HG02642 (cell line): Measurements from ENCODE around the gene POU2F3.

ENCODE experiments used
- ATAC-seq: cut with Tn5 transposase; IDR thresholded peaks from one replicate; pipeline ENCODE4 v1.9.1; 2021; ENCODE audit warnings: mild to moderate bottlenecking; ENCODE audit not compliant: unreplicated experiment, poor library complexity

The POU2F3 gene

DNA sequence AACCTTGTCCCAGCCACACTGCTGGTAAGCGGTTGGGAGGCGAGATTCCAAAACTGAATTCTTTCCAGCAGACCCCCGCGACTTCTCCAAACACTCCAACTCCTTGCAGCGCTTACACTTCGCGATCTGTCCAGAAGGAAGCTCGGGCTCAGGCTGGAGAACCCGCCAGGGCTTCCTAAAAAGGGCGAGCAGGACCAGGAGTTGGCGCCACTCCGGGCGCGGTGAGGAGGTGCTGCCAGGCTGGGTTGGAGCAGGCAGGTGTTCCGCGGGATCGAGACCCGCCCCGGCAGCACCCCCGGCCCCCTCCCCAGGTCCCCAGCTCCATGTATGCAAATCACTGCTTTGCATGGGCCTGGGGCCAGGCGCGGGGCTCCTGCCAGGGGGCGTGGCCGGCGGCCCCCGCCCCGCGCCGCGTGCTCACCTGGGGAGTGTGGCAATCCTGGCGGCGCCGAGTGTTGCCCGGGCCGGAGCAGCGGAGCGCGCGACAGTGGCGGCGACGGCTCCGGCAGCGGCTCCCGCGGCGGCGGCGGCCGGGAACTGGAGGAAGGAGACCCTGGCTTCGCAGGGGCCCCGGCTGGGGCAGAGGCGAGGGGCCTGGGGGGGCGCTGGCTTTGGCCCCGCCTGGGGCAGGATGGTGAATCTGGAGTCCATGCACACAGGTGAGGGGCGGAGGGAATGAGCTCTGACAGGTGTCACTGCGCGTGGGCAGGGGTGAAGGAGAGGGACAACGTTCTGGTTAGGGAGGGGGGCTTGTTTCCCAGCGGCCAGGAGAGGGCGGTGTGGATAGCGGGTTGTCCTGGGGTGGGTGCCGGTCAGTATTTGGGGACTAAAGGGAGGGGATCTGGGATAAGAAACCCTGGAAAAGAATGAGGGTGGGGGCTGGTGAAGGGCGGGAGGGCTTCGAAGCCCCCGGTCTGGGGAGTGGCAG lies at the start of gene POU2F3:
TSS of gene POU2F3 (plus strand) at position 428 of the 928 bp plus-strand sequence. CDS start at position 632, 204 bp downstream.
- ATAC-seq, result no peak

DNA sequence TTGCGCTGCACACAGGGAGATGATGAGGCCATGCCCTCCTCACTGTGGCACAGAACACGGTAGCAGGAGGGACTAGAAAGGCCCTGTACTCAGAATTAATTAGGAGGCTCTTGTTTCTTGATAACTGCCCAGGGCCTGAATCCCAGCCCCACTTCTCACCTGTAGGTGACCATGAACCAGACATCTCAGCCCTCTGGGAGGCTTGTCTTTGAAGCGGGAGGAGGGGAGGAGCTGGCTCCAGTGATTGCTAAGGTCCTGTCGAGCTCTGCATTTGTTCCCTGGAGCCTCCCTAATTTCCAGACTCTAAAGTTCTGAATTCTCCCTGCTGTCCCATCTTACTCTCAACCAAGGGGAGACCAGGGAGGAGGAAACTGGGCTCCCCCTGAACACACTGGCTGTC lies 48.9 kb upstream of the POU2F3 start:
- ATAC-seq, result no peak

DNA sequence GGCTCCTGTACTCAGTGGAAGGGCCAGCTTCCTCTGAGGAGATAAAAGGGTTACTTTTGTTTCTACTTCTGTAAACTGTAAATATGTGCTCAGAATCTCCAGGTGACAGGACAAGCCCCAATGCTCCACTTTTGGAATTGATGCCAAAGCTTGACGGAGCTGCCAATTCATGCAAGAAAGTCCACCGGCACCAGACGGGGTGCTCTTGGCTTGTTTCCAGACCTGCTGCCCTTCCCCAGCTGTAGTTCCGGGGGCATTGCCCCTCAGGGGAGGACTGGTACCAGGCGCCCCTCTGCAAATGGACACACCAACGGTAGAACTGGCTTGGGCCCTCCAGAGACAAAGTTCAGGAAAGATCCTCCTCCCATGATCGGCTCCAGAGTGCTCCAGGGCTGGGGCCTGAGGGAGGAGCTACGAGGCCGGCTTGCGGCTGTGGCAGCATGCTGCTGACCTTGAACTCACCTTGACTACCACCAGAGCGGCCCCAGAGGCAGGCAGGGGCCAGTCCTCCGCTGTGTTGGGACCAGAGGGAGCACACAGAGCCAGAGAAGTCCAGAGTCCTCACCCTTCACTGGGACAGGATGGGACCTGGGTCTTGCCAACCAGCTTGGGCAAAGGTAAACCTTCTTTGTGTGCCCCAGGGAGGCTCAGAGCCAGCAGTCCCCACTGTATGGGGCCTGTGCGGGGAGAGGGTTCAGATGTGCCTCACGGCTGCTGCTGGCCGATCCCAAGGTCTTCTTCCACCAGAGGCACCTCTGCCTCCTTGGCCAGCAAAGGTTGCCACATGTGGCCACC lies 46.9 kb upstream of the POU2F3 start:
- ATAC-seq, result no peak

DNA sequence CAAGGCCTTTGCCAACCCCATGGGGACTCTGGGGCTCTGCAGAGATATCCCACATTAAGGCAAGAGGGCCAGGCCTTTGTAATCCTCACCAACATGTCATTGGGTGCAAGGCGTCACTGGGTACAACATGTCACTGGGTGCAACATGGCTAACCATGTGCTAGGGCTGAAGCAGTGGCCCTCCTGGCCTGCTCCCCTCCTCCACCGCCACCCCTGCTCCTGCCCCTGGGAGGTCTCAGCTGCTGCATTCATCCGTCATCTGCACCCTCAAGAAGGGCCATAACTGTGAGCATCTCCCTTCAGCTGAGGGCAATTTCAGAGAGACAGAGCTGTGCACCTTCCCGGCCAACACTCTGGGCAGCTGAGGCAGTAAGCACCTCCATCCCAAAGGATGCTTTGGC lies 45.8 kb upstream of the POU2F3 start:
- ATAC-seq, result no peak

- ATAC-seq, result no peak
Measured at GRCh38 chr11:120195601-120196320, 44.2 kb upstream of the POU2F3 start.

GRCh38 chr11:120196826-120197225 lies 43.1 kb upstream of the POU2F3 start:
- ATAC-seq, result no peak

- ATAC-seq, result no peak
Measured at GRCh38 chr11:120197251-120197891, 42.6 kb upstream of the POU2F3 start.

GRCh38 chr11:120197977-120198376 lies 42.0 kb upstream of the POU2F3 start:
- no peak for ATAC-seq

GRCh38 chr11:120198403-120198786 lies 41.5 kb upstream of the POU2F3 start:
- ATAC-seq, result no peak

- ATAC-seq, result no peak
Measured at GRCh38 chr11:120198787-120199469, 41.0 kb upstream of the POU2F3 start.

GRCh38 chr11:120199613-120200012 lies 40.3 kb upstream of the POU2F3 start:
- no peak for ATAC-seq

- ATAC-seq, result no peak
Measured at GRCh38 chr11:120200677-120201076, 39.3 kb upstream of the POU2F3 start.

GRCh38 chr11:120201653-120202052 lies 38.3 kb upstream of the POU2F3 start:
- ATAC-seq, result no peak

DNA sequence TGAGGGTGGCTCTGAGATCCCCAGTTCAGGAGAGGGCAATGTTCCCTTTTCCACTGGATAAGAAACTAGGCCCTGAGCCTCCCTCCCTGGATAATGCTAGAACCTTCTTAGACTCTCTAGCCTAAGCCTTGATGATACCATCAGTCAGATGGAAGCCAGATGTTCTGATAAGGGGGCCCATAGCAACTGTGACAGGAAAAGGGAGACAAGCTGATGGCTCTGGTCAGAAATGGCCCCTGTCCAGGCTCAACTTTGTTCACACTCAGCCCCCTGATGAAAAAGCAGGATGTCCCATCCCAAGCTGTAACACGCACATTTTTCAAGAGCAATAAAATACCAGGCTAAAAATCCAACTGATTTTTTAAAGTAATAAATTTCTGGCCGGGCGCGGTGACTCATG lies 36.3 kb upstream of the POU2F3 start:
- ATAC-seq, result no peak

DNA sequence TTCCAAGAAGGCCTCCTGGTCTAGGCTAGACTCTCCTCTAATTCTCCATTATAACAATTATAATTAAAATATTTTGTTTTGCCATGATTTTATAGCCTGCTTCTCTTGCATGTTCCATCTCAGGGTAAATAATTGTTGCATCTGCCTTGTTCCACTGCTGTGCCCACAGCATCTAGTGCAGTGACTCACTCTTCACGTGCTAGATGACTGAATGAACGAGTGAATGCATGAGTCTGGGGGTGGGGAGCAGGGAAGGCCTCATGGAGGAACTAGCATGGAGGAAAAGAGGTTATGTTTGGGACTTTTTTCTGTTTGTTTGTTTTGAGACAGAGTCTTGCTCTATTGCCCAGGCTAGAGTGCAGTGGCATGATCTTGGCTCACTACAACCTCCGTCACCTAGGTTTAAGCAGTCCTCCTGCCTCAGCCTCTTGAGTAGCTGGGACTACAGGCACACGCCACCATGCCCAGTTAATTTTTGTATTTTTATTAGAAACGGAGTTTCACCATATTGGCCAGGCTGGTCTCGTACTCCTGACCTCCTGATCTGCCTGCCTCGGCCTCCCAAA lies 34.3 kb upstream of the POU2F3 start:
- no peak for ATAC-seq

- no peak for ATAC-seq
Measured at GRCh38 chr11:120207512-120207911, 32.4 kb upstream of the POU2F3 start.

- no peak for ATAC-seq
Measured at GRCh38 chr11:120208001-120208441, 31.9 kb upstream of the POU2F3 start.

- ATAC-seq, result no peak
Measured at GRCh38 chr11:120208777-120209176, 31.2 kb upstream of the POU2F3 start.
